ENCODE measurements around the gene EPB41L3. TPM values are rescaled to one million over a fixed set of nuclear protein-coding genes. Genes with fewer than 3 reads are reported as not detected.

Gene EPB41L3
- total RNA-seq, 1 experiment from 2014 or later, result 0.34 TPM

- H3K27ac ChIP-seq (ENCODE audit: low read depth, low read length), result no peak overlapping the region
- no peaks in the 10 kb centered on the region for H3K79me2 ChIP-seq (ENCODE audit: insufficient read depth, low read length)
- H3K36me3 ChIP-seq (ENCODE audit: control insufficient read depth in 1 of 2, insufficient read depth in 2 of 2, low read length in 2 of 2), result no peaks in the 10 kb centered on the region
- BruUV-seq (replicated peaks), result no TSS peak
- no peaks in the 10 kb centered on the region for H3K9me2 ChIP-seq (ENCODE audit: insufficient read depth)
- peaks cover 7 to 26% of the 10 kb centered on the region in 2 experiments; a peak in 2 of 4 replicates for H3K9me3 ChIP-seq (ENCODE audit: control insufficient read depth in 1 of 2, insufficient read depth in 1 of 2, low read depth in 1 of 2, low read length in 2 of 2)
- H3K4me2 ChIP-seq (ENCODE audit: low read length), result no peak overlapping the region
- ChIA-PET CTCF (no interaction called here), RAD21 (ENCODE audit: low non-redundant PET in 1 of 2, low total read pairs in 2 of 2, uncharacterized antibody in 2 of 2, unreplicated experiment in 2 of 2) (no interaction called here), POLR2A (no interaction called here)
- no peak overlapping the region for H3K4me3 ChIP-seq (replicated peaks in 1 of 2; ENCODE audit: low read depth in 1 of 2, low read length in 2 of 2)
- H3K27me3 ChIP-seq (ENCODE audit: insufficient read depth, low read length), result no peaks in the 10 kb centered on the region
- ATAC-seq, result no peak
- intact Hi-C loops (cut with micrococcal nuclease), result no loop called here
- TF ChIP-seq ZNF274 (IDR thresholded peaks at IDR 0.05; ENCODE audit: low read depth, low read length), result no peak
- no peak for TF ChIP-seq REST (IDR thresholded peaks at IDR 0.05; ENCODE audit: low read depth)
- no peak for TF ChIP-seq MAX (IDR thresholded peaks at IDR 0.05)
- no peak for TF ChIP-seq POLR2A (IDR thresholded peaks at IDR 0.05; ENCODE audit: borderline replicate concordance, extremely low read depth, insufficient read depth, insufficient read length)
- no peak for TF ChIP-seq SIN3A (IDR thresholded peaks at IDR 0.05; ENCODE audit: low read depth)
- no peak for TF ChIP-seq ZBTB33 (IDR thresholded peaks at IDR 0.05; ENCODE audit: extremely low read depth, insufficient replicate concordance, low read length)
- TF ChIP-seq EZH2phosphoT487 (IDR thresholded peaks at IDR 0.05; ENCODE audit: borderline replicate concordance), result no peak
- no peak for TF ChIP-seq CTCF (IDR thresholded peaks at IDR 0.05 in 2 of 3, conservative IDR thresholded peaks at IDR 0.05 in 1 of 3; ENCODE audit: borderline replicate concordance in 1 of 3, insufficient read depth in 1 of 3, low read depth in 2 of 3, low read length in 2 of 3)
- TF ChIP-seq ZFX (IDR thresholded peaks at IDR 0.05), result no peak
- no peak for TF ChIP-seq TCF7L2 (IDR thresholded peaks at IDR 0.05; ENCODE audit: borderline replicate concordance, extremely low read depth, insufficient read depth, insufficient read length)
- TF ChIP-seq SRF (IDR thresholded peaks at IDR 0.05; ENCODE audit: low read depth), result no peak
- no peak for TF ChIP-seq POLR2AphosphoS5 (IDR thresholded peaks at IDR 0.05; ENCODE audit: low read depth, low read length)
- no peak for TF ChIP-seq EZH2 (IDR thresholded peaks at IDR 0.05)
- TF ChIP-seq YY1 (IDR thresholded peaks at IDR 0.05; ENCODE audit: extremely low read depth, insufficient replicate concordance, low read depth, low read length), result no peak
- no peak for TF ChIP-seq ELF1 (IDR thresholded peaks at IDR 0.05; ENCODE audit: borderline replicate concordance, low read depth)
- no peak for TF ChIP-seq JUND (IDR thresholded peaks at IDR 0.05)
- TF ChIP-seq EGR1 (IDR thresholded peaks at IDR 0.05; ENCODE audit: low read depth), result no peak
- TF ChIP-seq ATF3 (IDR thresholded peaks at IDR 0.05), result no peak
- TF ChIP-seq CBX3 (IDR thresholded peaks at IDR 0.05; ENCODE audit: low read depth), result no peak
- TF ChIP-seq RAD21 (IDR thresholded peaks at IDR 0.05; ENCODE audit: low read depth), result no peak
- H2AFZ ChIP-seq (ENCODE audit: low read depth, low read length, poor library complexity, severe bottlenecking), result no peak overlapping the region
- no peak overlapping the region for H3K9ac ChIP-seq (ENCODE audit: low read length)
- DNase-seq (ENCODE audit: low read depth, low spot score), result no peak
- H4K20me1 ChIP-seq (ENCODE audit: insufficient read depth), result no peaks in the 10 kb centered on the region
- no peaks in the 10 kb centered on the region for H3K4me1 ChIP-seq (ENCODE audit: control insufficient read depth in 1 of 2, insufficient read depth in 2 of 2, low read length in 2 of 2)
Measured at GRCh38 chr18:5369513-5369912, 174.3 kb downstream of the EPB41L3 start.

Measured in HCT116 (cell line).